Fibroblast of lung (primary cell): Measurements from ENCODE around the gene CCDC59. TPM values are rescaled to one million over a fixed set of nuclear protein-coding genes. Genes with fewer than 3 reads are reported as not detected.
"Not testable (repeated sequence)": the region's sequence is repeated elsewhere in the genome, so short reads cannot be mapped to it uniquely, and the experiment has no call there.

Experiments used
- DNase-seq, 2 donors: peaks; one replicate each; pipeline versions ENCODE4 v3.0.0 to v3.0.0-alpha.2; 2010; ENCODE audit warnings: low read depth in 2 of 2
- H2AFZ ChIP-seq: 2 replicates; pipeline ENCODE4 v1.5.1; 2012; ENCODE audit warnings: low read length, control low read depth, inconsistent platforms
- H3K27ac ChIP-seq: 2 replicates; pipeline ENCODE4 v1.5.1; 2011; ENCODE audit warnings: low read length, control low read depth; ENCODE audit not compliant: insufficient read depth
- H3K27me3 ChIP-seq: 2 replicates; pipeline ENCODE4 v1.5.1; 2011; ENCODE audit warnings: mild to moderate bottlenecking, low read length; ENCODE audit not compliant: control insufficient read depth, insufficient read depth
- H3K36me3 ChIP-seq: 2 replicates; pipeline ENCODE4 v1.5.1; 2011; ENCODE audit warnings: low read length; ENCODE audit not compliant: control insufficient read depth, insufficient read depth
- H3K4me1 ChIP-seq: 2 replicates; pipeline ENCODE4 v1.5.1; 2011; ENCODE audit warnings: low read length; ENCODE audit not compliant: control insufficient read depth, insufficient read depth; ENCODE audit errors: extremely low read depth
- H3K4me2 ChIP-seq: 2 replicates; pipeline ENCODE4 v1.5.1; 2011; ENCODE audit warnings: low read length, control low read depth; ENCODE audit not compliant: insufficient read depth; ENCODE audit errors: extremely low read depth
- H3K4me3 ChIP-seq, 4 experiments: fragments of 200-600 bp in 1 of 4; sonication (generic) in 1 of 4; replicated peaks in 1 of 4; 2 replicates each; pipeline ENCODE4 v1.5.1; 2011 to 2016; ENCODE audit warnings: low read length in 4 of 4, low read depth in 3 of 4, mild to moderate bottlenecking in 3 of 4, control low read depth in 2 of 4, inconsistent platforms in 1 of 4, mixed read lengths in 1 of 4; ENCODE audit not compliant: insufficient read depth in 1 of 4; ENCODE audit errors: control extremely low read depth in 1 of 4
- H3K79me2 ChIP-seq: 2 replicates; pipeline ENCODE4 v1.5.1; 2012; ENCODE audit warnings: mild to moderate bottlenecking, low read length, inconsistent platforms; ENCODE audit not compliant: control insufficient read depth, insufficient read depth
- H3K9ac ChIP-seq: 2 replicates; pipeline ENCODE4 v1.5.1; 2011; ENCODE audit warnings: mild to moderate bottlenecking, low read length, control low read depth; ENCODE audit not compliant: insufficient read depth
- H3K9me3 ChIP-seq: 2 replicates; pipeline ENCODE4 v1.5.1; 2012; ENCODE audit warnings: low read depth, low read length; ENCODE audit not compliant: control insufficient read depth, insufficient read depth
- H4K20me1 ChIP-seq: 2 replicates; pipeline ENCODE4 v1.5.1; 2011; ENCODE audit warnings: low read length; ENCODE audit not compliant: control insufficient read depth, insufficient read depth; ENCODE audit errors: extremely low read depth
- EZH2 ChIP-seq: IDR thresholded peaks from 2 replicates; pipeline ENCODE4 v1.5.1; 2012; ENCODE audit warnings: low read length, control low read depth, mild to moderate bottlenecking; ENCODE audit errors: missing control alignments
- polyA plus RNA-seq, 2 donors: library from polyadenylated mRNA; depleted of rRNA in 1 of 2; stranded (reverse) in 1 of 2; unstranded in 1 of 2; fragments of >200 nt; gene quantifications; 2 replicates each; pipeline ENCODE4 v1.2.1, GENCODE V29; 2011 to 2012; ENCODE audit warnings: missing spikeins in 1 of 2
- total RNA-seq: library from RNA; depleted of rRNA; stranded (reverse); fragments of >200 nt; gene quantifications from 2 replicates; pipeline ENCODE4 v1.2.1, GENCODE V29; 2014
- TF ChIP-seq, protein P1 (sequence below), 2 donors: IDR thresholded peaks in 1 of 2; conservative IDR thresholded peaks in 1 of 2; 1 replicate in 1 of 2; 2 replicates in 1 of 2; pipeline ENCODE4 v1.5.1; 2011 to 2012; ENCODE audit warnings: low read length in 2 of 2, control low read depth in 1 of 2, inconsistent platforms in 1 of 2, low read depth in 1 of 2, mild to moderate bottlenecking in 1 of 2

CCDC59 gene
- total and polyA plus RNA-seq, 2 donors (not counting 1 experiment from before 2014, with no cell fraction given), result 46.9 to 57.8 TPM

DNA sequence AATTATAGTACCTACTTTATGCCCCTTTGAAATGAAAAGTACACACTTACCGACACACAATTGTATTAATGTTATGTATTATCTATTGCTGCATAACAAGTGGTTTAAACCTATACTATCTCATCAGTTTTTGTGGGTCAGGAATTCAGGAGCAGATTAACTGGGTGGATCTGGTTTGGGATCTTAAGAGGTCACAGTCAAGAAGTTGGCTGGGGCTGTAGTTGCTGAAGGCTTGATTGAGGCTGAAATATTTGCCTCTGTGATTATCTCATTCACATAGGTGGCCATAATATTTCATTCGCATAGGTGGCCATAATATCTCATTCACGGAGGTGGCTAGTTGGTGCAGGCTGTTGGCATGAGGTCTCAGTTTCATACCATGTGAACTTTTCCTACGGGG, 5.8 kb upstream of the CCDC59 start:
- Histone ChIP-seq H4K20me1 (no peaks in the 10 kb centered on the region), H3K4me2 (no peak overlapping the region), H3K9me3 (no peaks in the 10 kb centered on the region), H3K4me3 (no peak overlapping the region), H3K27me3 (no peaks in the 10 kb centered on the region), H3K79me2 (no peaks in the 10 kb centered on the region), H3K36me3 (no peaks in the 10 kb centered on the region), H3K27ac (no peak overlapping the region), H3K9ac (no peak overlapping the region), H2AFZ (no peak overlapping the region), H3K4me1 (no peaks in the 10 kb centered on the region)
- DNase-seq, result no peak
- TF ChIP-seq EZH2, result no peak
- TF ChIP-seq, protein P1, sequence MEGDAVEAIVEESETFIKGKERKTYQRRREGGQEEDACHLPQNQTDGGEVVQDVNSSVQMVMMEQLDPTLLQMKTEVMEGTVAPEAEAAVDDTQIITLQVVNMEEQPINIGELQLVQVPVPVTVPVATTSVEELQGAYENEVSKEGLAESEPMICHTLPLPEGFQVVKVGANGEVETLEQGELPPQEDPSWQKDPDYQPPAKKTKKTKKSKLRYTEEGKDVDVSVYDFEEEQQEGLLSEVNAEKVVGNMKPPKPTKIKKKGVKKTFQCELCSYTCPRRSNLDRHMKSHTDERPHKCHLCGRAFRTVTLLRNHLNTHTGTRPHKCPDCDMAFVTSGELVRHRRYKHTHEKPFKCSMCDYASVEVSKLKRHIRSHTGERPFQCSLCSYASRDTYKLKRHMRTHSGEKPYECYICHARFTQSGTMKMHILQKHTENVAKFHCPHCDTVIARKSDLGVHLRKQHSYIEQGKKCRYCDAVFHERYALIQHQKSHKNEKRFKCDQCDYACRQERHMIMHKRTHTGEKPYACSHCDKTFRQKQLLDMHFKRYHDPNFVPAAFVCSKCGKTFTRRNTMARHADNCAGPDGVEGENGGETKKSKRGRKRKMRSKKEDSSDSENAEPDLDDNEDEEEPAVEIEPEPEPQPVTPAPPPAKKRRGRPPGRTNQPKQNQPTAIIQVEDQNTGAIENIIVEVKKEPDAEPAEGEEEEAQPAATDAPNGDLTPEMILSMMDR (conservative IDR thresholded peaks at IDR 0.05 in 1 of 2, IDR thresholded peaks at IDR 0.05 in 1 of 2; ENCODE audit: low read depth in 1 of 2, low read length in 2 of 2), result no peak

DNA sequence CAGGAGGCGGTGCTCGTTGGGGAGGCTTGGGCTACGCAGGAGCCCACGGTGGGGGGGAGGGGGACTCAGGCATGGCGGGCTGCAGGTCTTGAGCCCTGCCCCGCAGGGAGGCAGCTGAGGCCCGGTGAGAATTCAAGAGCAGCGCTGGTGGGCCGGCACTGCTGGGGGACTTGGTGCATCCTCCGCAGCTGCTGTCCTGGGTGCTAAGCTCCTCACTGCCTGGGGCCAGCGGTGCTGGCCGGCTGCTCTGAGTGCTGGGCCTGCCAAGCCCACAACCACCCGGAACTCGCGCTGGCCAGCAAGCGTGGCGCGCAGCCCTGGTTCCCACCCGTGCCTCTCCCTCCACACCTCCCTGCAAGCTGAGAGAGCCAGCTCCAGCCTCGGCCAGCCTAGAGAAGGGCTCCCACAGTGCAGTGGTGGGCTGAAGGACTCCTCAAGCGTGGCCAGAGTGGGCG, 3.3 kb upstream of the CCDC59 start:
- Histone ChIP-seq H3K9ac (no peak overlapping the region), H4K20me1 (no peaks in the 10 kb centered on the region), H3K4me2 (no peak overlapping the region), H3K36me3 (no peaks in the 10 kb centered on the region), H3K79me2 (peaks cover 15% of the 10 kb centered on the region), H3K4me1 (peaks cover 3% of the 10 kb centered on the region), H3K27me3 (no peaks in the 10 kb centered on the region), H3K27ac (no peak overlapping the region), H3K4me3 (no peak overlapping the region), H2AFZ (no peak overlapping the region), H3K9me3 (no peaks in the 10 kb centered on the region)
- no peak for DNase-seq
- TF ChIP-seq, protein P1 (conservative IDR thresholded peaks at IDR 0.05 in 1 of 2, IDR thresholded peaks at IDR 0.05 in 1 of 2; ENCODE audit: low read depth in 1 of 2, low read length in 2 of 2), result no peak
- no peak for TF ChIP-seq EZH2

DNA sequence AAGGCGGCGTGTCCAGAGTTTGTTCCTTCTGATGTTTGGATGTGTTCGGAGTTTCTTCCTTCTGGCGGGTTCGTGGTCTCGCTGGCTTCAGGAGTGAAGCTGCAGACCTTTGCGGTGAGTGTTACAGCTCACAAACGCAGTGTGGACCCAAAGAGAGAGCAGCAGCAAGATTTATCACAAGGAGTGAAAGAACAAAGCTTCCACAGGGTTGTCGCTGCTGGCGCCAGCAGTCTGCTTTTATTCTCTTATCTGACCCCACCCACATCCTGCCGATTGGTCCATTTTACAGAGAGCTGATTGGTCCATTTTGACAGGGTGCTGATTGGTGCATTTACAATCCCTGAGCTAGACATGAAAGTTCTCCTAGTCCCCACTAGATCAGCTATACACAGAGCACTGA, 2.6 kb upstream of the CCDC59 start:
- H3K4me1 ChIP-seq, H3K4me2 ChIP-seq, H3K27me3 ChIP-seq, H3K36me3 ChIP-seq, H3K27ac ChIP-seq, H3K9me3 ChIP-seq, H3K9ac ChIP-seq, H3K4me3 ChIP-seq, H4K20me1 ChIP-seq, H2AFZ ChIP-seq, DNase-seq: not testable (repeated sequence)
- H3K79me2 ChIP-seq, result peaks cover 20% of the 10 kb centered on the region
